Stimulated activated CD4-positive, alpha-beta T cell treated with anti-CD3 and anti-CD28 coated beads, Interleukin-1b, Interleukin-23, amount 100 ng/mL, for 24 hours (primary cell): Measurements from ENCODE around the gene GID8.
A peak's percentile ranks its signal among the peaks of the same experiment; 100 is the strongest.

Experiments
- DNase-seq, 4 experiments: peaks; one replicate each; pipeline ENCODE4 v3.0.0-alpha.2; 2020; ENCODE audit warnings: low read depth in 4 of 4, low spot score in 1 of 4

Gene GID8

GRCh38 chr20:62968378-62969178 is 30.6 kb downstream of the GID8 start:
- DNase-seq, result no peak

- DNase-seq, result no peak
Observed at GRCh38 chr20:62969179-62969760, 31.3 kb downstream of the GID8 start.

GRCh38 chr20:62969939-62970306 is 32.0 kb downstream of the GID8 start:
- no peak for DNase-seq

GRCh38 chr20:62970307-62971210 is 32.6 kb downstream of the GID8 start:
- DNase-seq, result no peak

DNA sequence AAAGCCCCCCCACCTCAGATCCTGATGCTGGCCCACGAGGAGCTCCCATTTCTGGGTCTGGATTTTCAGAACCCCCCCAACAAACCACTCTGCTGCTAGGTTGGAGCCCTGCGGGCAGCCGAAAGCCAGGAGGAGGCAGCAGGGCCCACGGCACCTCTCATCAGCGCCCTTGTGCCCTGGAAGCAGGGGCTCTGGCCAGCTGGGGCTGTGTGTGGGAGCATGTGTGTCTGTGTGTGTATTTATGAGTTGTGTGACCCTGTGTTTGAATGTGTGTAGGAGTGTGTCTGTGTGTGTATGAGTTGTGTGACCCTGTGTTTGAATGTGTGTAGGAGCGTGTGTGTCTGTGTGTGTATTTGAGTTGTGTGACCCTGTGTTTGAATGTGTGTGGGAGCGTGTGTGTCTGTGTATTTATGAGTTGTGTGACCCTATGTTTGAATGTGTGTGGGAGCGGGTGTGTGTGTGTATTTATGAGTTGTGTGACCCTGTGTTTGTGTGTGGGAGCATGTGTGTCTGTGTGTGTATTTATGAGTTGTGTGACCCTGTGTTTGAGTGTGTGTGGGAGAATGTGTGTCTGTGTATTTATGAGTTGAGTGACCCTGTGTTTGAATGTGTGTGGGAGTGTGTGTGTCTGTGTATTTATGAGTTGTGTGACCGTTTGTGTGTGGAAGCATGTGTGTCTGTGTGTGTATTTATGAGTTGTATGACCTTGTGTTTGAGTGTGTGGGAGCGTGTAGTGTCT is 33.4 kb downstream of the GID8 start:
- DNase-seq, result no peak

DNA sequence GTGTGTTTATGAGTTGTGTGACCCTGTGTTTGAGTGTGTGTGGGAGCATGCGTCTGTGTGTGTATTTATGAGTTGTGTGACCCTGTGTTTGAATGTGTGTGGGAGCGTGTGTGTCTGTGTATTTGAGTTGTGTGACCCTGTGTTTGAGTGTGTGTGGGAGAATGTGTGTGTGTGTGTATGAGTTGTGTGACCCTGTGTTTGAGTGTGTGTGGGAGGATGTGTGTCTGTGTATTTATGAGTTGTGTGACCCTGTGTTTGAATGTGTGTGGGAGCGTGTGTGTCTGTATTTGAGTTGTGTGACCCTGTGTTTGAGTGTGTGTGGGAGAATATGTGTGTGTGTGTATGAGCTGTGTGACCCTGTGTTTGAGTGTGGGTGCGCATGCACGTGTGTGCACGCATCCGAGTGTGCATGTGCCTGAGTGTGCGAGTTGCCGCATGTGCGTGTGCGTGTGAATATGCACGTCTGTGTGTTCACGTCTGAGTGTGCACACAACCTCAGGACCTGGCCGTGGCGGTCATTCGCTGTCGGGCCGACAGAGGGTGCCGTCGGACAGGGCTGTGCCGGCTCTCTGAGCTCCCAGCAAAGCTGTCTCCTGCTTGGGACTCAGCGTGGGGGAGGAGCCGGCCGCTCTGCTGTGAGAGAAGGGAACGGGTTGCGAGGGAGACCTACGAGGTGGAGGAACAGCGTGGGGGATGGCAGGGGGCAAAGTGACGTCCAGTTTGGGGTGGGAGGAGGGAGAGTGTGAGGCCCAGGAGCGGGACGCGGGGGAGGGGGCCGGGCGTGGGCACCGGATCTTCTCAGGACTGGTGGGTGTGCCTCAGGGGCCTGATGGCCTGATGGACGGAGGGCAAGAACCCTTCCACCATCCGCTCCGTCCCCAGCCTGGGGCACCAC is 34.2 kb downstream of the GID8 start:
- DNase-seq, result peak; percentile 64 to 79 (median 71)

- DNase-seq, result no peak
Observed at GRCh38 chr20:62972845-62973745, 35.1 kb downstream of the GID8 start.

- no peak for DNase-seq
Observed at GRCh38 chr20:62975251-62975760, 37.4 kb downstream of the GID8 start.

DNA sequence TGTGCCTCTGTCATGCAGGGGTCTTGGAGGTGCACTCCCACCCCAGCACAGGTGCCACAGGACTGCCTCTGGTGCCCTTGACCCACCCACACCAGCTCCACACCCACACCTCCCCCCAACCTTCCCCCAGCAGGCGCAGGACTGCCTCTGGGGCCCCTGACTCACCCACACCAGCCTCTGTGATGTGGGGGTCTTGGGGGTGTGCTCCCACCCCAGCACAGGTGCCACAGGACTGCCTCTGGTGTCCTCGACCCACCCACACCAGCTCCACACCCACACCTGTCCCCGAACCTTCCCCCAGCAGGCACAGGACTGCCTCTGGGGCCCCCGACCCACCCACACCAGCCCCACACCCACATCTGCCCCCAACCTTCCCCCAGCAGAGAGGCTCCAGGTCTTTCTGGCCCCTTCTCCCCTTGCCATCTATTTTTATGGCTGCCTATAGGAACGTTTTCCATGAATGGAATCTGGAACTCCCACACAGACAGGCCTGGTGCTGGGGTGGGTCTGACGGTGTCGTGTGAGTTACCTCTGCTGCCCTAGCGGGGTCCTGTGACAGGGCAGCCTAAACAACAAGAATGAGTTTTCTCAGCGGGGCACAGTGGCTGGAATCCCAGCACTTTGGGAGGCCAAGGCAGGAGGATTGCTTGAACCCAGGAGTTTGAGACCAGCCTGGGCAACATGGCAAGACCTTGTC is 38.0 kb downstream of the GID8 start:
- DNase-seq, result no peak

DNA sequence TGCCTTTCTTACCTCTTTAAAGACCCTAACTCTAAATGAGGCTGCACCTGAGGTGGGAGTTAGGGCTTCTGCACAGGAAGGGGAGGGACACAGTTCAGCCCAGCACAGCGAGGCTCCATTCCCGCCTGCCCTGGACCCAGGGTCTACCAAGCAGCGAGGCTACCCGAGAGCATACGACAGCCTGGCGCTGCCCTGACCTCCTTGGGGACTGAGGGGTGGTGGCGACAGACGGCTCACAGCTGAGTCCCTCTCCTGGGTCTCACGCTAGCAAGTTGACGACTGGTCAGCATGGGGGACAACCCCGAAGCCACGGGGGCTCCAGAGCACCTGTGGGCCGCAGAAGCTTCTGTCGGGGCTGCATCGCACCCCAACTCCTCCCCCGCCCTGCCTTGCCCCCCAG is 38.9 kb downstream of the GID8 start:
- DNase-seq, result no peak

GRCh38 chr20:62977613-62978560 is 39.9 kb downstream of the GID8 start:
- DNase-seq, result peak; percentile 42 to 66 (median 54)

GRCh38 chr20:62978561-62978943 is 40.6 kb downstream of the GID8 start:
- no peak for DNase-seq

DNA sequence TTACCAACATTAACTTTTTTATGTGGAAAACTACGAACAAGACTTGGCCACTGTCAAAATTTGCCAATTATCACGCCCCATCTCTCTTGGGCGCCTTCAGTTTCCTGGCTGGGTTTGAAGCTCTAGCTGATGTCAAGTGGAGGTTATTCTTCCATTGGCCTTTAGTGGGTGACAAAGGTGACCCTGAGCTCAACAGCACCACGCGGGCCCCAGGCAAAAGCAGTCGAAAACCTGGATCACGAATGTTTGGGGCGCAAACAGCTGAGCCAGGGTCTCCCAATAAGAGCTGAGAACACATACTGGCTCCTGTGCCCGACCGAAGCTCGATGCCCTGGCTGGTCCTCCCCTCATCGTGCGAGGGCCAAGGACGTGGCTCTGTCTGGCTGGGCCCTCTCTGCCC is 41.4 kb downstream of the GID8 start:
- no peak for DNase-seq

GRCh38 chr20:62979876-62980373 is 42.0 kb downstream of the GID8 start:
- no peak for DNase-seq

DNA sequence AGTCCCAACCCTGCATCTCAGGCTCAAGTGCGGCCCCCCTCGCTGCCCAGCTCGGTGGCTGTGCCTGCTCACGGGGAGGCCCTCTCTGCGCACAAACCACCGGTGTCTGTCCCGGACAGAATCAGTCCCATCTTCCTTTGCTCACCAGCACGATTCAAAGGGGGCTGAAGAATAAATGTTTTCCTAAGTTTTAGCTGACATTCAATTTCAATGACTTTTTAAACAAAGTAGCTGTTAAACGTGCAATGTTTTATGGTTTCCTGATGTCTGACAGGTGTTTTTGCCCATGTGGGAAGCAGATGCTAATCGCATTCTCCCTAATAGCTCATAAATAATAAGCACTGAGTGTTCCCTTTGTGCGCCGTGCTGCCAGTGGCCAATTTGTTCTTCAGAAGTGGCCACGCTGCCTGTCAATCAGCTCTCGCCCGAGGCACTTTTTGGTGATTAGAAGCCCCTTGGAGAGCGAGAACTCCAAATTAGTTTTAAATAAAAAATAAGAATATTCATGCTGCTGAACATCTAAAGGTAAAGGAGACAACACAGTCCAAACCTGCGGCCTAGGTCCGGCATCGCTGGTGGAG is 42.5 kb downstream of the GID8 start:
- DNase-seq, result no peak

DNA sequence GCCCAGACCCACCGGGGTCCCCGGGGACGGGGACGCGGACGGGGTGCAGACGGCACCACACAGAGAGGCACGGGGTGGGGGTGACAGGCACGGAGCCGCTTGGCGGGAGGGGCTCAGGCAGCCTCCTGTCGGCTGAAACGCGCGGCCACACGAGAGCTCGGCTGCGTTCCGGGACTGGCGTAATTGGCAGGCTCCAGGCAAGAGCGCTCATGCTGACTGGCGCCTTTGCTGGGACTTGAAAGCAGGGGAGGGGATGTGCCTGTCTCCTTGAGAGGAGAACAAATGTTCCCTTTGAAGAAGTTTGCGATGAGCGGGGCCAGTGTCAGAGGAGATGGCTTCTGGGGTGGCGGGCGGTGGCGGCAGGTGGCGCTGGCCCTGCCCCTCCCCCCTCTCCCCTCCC is 43.0 kb downstream of the GID8 start:
- DNase-seq, result no peak
